Karpas-422 (cell line): ENCODE results near the gene LTA4H. TPM values are rescaled to one million over a fixed set of nuclear protein-coding genes. Genes with fewer than 3 reads are reported as not detected.

Experiments
- DNase-seq: peaks from one replicate; pipeline ENCODE4 v3.0.0-alpha.2; 2015
- H2AFZ ChIP-seq: fragments of 200-600 bp; sonication (generic); 2 replicates; pipeline ENCODE4 v1.6.1; 2014; ENCODE audit warnings: antibody characterized with exemption, low read length, mixed read lengths
- H3K27ac ChIP-seq: fragments of 200-600 bp; sonication (generic); 2 replicates; pipeline ENCODE4 v1.5.1; 2014; ENCODE audit warnings: mild to moderate bottlenecking, low read length, moderate library complexity
- H3K27me3 ChIP-seq: fragments of 200-600 bp; sonication (generic); 2 replicates; pipeline ENCODE4 v1.6.1; 2014; ENCODE audit warnings: low read length, mixed read lengths
- H3K36me3 ChIP-seq: fragments of 200-600 bp; sonication (generic); 2 replicates; pipeline ENCODE4 v1.6.1; 2014; ENCODE audit warnings: low read length, mixed read lengths; ENCODE audit not compliant: insufficient read depth
- H3K4me1 ChIP-seq: fragments of 200-600 bp; sonication (generic); 2 replicates; pipeline ENCODE4 v1.6.1; 2014; ENCODE audit warnings: mild to moderate bottlenecking, low read length, mixed read lengths
- H3K4me2 ChIP-seq: fragments of 200-600 bp; sonication (generic); 2 replicates; pipeline ENCODE4 v1.6.1; 2014; ENCODE audit warnings: low read length, low read depth, mild to moderate bottlenecking; ENCODE audit not compliant: poor library complexity, severe bottlenecking
- H3K4me3 ChIP-seq: fragments of 200-600 bp; sonication (generic); 2 replicates; pipeline ENCODE4 v1.5.1; 2014; ENCODE audit warnings: mild to moderate bottlenecking, antibody characterized with exemption, low read length, mixed read lengths
- H3K79me2 ChIP-seq: fragments of 200-600 bp; sonication (generic); 2 replicates; pipeline ENCODE4 v1.6.1; 2014; ENCODE audit warnings: mild to moderate bottlenecking, low read length, mixed read lengths
- H3K9ac ChIP-seq: fragments of 200-600 bp; sonication (generic); 2 replicates; pipeline ENCODE4 v1.6.0; 2014; ENCODE audit warnings: low read length
- H3K9me2 ChIP-seq: fragments of 200-600 bp; sonication (generic), shearing (Covaris generic); replicated peaks from 2 replicates; pipeline ENCODE4 v1.6.0; 2014; ENCODE audit warnings: mild to moderate bottlenecking, low read length, moderate library complexity; ENCODE audit not compliant: insufficient read depth
- H3K9me3 ChIP-seq: fragments of 300-700, 200-600 bp; sonication (generic); 2 replicates; pipeline ENCODE4 v1.6.1; 2014; ENCODE audit warnings: low read length, mixed read lengths
- H4K20me1 ChIP-seq: fragments of 200-600 bp; sonication (generic); 2 replicates; pipeline ENCODE4 v1.6.1; 2014; ENCODE audit warnings: mild to moderate bottlenecking, antibody characterized with exemption, low read length, low read depth; ENCODE audit not compliant: insufficient read depth
- total RNA-seq: library from RNA; depleted of rRNA; stranded (reverse); fragments of >200 nt; shearing (Covaris generic); gene quantifications from 2 replicates; pipeline ENCODE4 v1.2.3, GENCODE V29; 2014; ENCODE audit warnings: low replicate concordance

Gene LTA4H
- total RNA-seq, 1 experiment from 2014 or later, result 120 TPM

GRCh38 chr12:96063046-96063445 lies 27.7 kb upstream of the LTA4H start:
- H3K9me3 ChIP-seq, result no peaks in the 10 kb centered on the region
- H3K4me2 ChIP-seq, result no peak overlapping the region
- H3K27ac ChIP-seq, result no peak overlapping the region
- no peaks in the 10 kb centered on the region for H3K79me2 ChIP-seq
- peak; percentile 53 for DNase-seq
- H3K4me1 ChIP-seq, result peaks cover 7% of the 10 kb centered on the region
- H3K9me2 ChIP-seq, result no peaks in the 10 kb centered on the region
- no peaks in the 10 kb centered on the region for H4K20me1 ChIP-seq
- no peaks in the 10 kb centered on the region for H3K36me3 ChIP-seq
- H2AFZ ChIP-seq, result no peak overlapping the region
- no peak overlapping the region for H3K9ac ChIP-seq
- H3K27me3 ChIP-seq, result no peaks in the 10 kb centered on the region
- H3K4me3 ChIP-seq, result no peak overlapping the region

- peak overlapping the region; percentile 35; the same call in 1 of the 2 replicates for H2AFZ ChIP-seq
Observed at GRCh38 chr12:96061864-96062453, 26.6 kb upstream of the LTA4H start.

GRCh38 chr12:96061323-96061722 lies 25.9 kb upstream of the LTA4H start:
- no peak overlapping the region for H2AFZ ChIP-seq
- no peaks in the 10 kb centered on the region for H3K36me3 ChIP-seq
- no peak overlapping the region for H3K4me3 ChIP-seq
- peaks cover 7% of the 10 kb centered on the region for H3K4me1 ChIP-seq
- H3K27ac ChIP-seq, result no peak overlapping the region
- H3K9me3 ChIP-seq, result no peaks in the 10 kb centered on the region
- no peaks in the 10 kb centered on the region for H4K20me1 ChIP-seq
- no peaks in the 10 kb centered on the region for H3K27me3 ChIP-seq
- H3K9me2 ChIP-seq, result no peaks in the 10 kb centered on the region
- H3K9ac ChIP-seq, result no peak overlapping the region
- no peak overlapping the region for H3K4me2 ChIP-seq
- no peaks in the 10 kb centered on the region for H3K79me2 ChIP-seq
- no peak for DNase-seq

More at GRCh38 chr12:96061864-96062453, 26.6 kb upstream of the LTA4H start:
- peak; percentile 93 for DNase-seq
- no peaks in the 10 kb centered on the region for H3K36me3 ChIP-seq
- H3K9me3 ChIP-seq, result no peaks in the 10 kb centered on the region
- H3K27ac ChIP-seq, result no peak overlapping the region
- H3K79me2 ChIP-seq, result no peaks in the 10 kb centered on the region
- no peak overlapping the region for H3K4me3 ChIP-seq
- no peaks in the 10 kb centered on the region for H3K9me2 ChIP-seq
- H3K27me3 ChIP-seq, result no peaks in the 10 kb centered on the region
- H3K4me1 ChIP-seq, result peaks cover 7% of the 10 kb centered on the region
- H4K20me1 ChIP-seq, result no peaks in the 10 kb centered on the region
- peak overlapping the region; percentile 32 for H3K4me2 ChIP-seq
- H3K9ac ChIP-seq, result peak overlapping the region; percentile 39; the same call in 1 of the 2 replicates

- H3K9me3 ChIP-seq, result no peaks in the 10 kb centered on the region
- DNase-seq, result no peak
- H3K27ac ChIP-seq, result no peak overlapping the region
- H3K4me3 ChIP-seq, result no peak overlapping the region
- no peaks in the 10 kb centered on the region for H4K20me1 ChIP-seq
- H3K27me3 ChIP-seq, result no peaks in the 10 kb centered on the region
- H3K36me3 ChIP-seq, result no peaks in the 10 kb centered on the region
- H3K79me2 ChIP-seq, result no peaks in the 10 kb centered on the region
- no peak overlapping the region for H2AFZ ChIP-seq
- no peak overlapping the region for H3K9ac ChIP-seq
- H3K4me1 ChIP-seq, result peaks cover 7% of the 10 kb centered on the region
- no peaks in the 10 kb centered on the region for H3K9me2 ChIP-seq
- H3K4me2 ChIP-seq, result no peak overlapping the region
Observed at GRCh38 chr12:96060041-96060440, 24.7 kb upstream of the LTA4H start.

- H3K27me3 ChIP-seq, result no peaks in the 10 kb centered on the region
- no peak overlapping the region for H3K9ac ChIP-seq
- no peak for DNase-seq
- no peaks in the 10 kb centered on the region for H3K9me2 ChIP-seq
- H3K79me2 ChIP-seq, result no peaks in the 10 kb centered on the region
- no peak overlapping the region for H2AFZ ChIP-seq
- no peak overlapping the region for H3K4me2 ChIP-seq
- H3K9me3 ChIP-seq, result no peaks in the 10 kb centered on the region
- no peaks in the 10 kb centered on the region for H3K36me3 ChIP-seq
- H3K4me3 ChIP-seq, result no peak overlapping the region
- H3K4me1 ChIP-seq, result peaks cover 7% of the 10 kb centered on the region
- H3K27ac ChIP-seq, result no peak overlapping the region
- no peaks in the 10 kb centered on the region for H4K20me1 ChIP-seq
Observed at GRCh38 chr12:96057986-96058553, 22.7 kb upstream of the LTA4H start.

- Histone ChIP-seq H3K4me2 (no peak overlapping the region), H2AFZ (no peak overlapping the region), H3K79me2 (no peaks in the 10 kb centered on the region), H4K20me1 (no peaks in the 10 kb centered on the region), H3K9me2 (no peaks in the 10 kb centered on the region), H3K36me3 (no peaks in the 10 kb centered on the region), H3K27ac (no peak overlapping the region), H3K4me3 (no peak overlapping the region), H3K4me1 (no peaks in the 10 kb centered on the region), H3K9ac (no peak overlapping the region), H3K9me3 (no peaks in the 10 kb centered on the region), H3K27me3 (no peaks in the 10 kb centered on the region)
- DNase-seq, result no peak
Observed at GRCh38 chr12:96056646-96057455, 21.5 kb upstream of the LTA4H start.

GRCh38 chr12:96054244-96054610 lies 18.8 kb upstream of the LTA4H start:
- no peak overlapping the region for H3K4me2 ChIP-seq

GRCh38 chr12:96053476-96054243 lies 18.3 kb upstream of the LTA4H start:
- no peak overlapping the region for H3K9ac ChIP-seq
- H3K4me1 ChIP-seq, result no peaks in the 10 kb centered on the region
- H3K9me3 ChIP-seq, result no peaks in the 10 kb centered on the region
- H3K36me3 ChIP-seq, result no peaks in the 10 kb centered on the region
- no peak overlapping the region for H3K27ac ChIP-seq
- H3K4me3 ChIP-seq, result no peak overlapping the region
- no peak overlapping the region for H2AFZ ChIP-seq
- H3K79me2 ChIP-seq, result no peaks in the 10 kb centered on the region
- H3K9me2 ChIP-seq, result no peaks in the 10 kb centered on the region
- DNase-seq, result no peak
- no peak overlapping the region for H3K4me2 ChIP-seq
- H3K27me3 ChIP-seq, result no peaks in the 10 kb centered on the region
- no peaks in the 10 kb centered on the region for H4K20me1 ChIP-seq

More at GRCh38 chr12:96054244-96054610, 18.8 kb upstream of the LTA4H start:
- H3K4me3 ChIP-seq, result no peak overlapping the region
- H3K4me1 ChIP-seq, result no peaks in the 10 kb centered on the region
- no peaks in the 10 kb centered on the region for H3K79me2 ChIP-seq
- no peak overlapping the region for H3K9ac ChIP-seq
- H3K27me3 ChIP-seq, result no peaks in the 10 kb centered on the region
- H3K9me2 ChIP-seq, result no peaks in the 10 kb centered on the region
- no peak overlapping the region for H2AFZ ChIP-seq
- no peak overlapping the region for H3K27ac ChIP-seq
- no peak for DNase-seq
- H3K9me3 ChIP-seq, result no peaks in the 10 kb centered on the region
- no peaks in the 10 kb centered on the region for H3K36me3 ChIP-seq
- no peaks in the 10 kb centered on the region for H4K20me1 ChIP-seq
